Measurements from ENCODE around the gene ARID3A. TPM values are rescaled to one million over a fixed set of nuclear protein-coding genes. Genes with fewer than 3 reads are reported as not detected.

Gene ARID3A
- polyA plus RNA-seq, 6 donors from 2014 or later: 0.13 to 1.1 (median 0.59) TPM

GRCh38 chr19:1013218-1013617 lies 87.4 kb downstream of the ARID3A start:
- Mint-ChIP-seq H3K4me3 (no peak overlapping the region), H3K9me3 (no peaks in the 10 kb centered on the region), H3K36me3 (no peaks in the 10 kb centered on the region), H3K4me1 (peaks cover 20 to 22% (median 22%) of the 10 kb centered on the region in 3 donors), H3K27ac (peak overlapping the region in 1 of 6 donors; percentile 34), H3K27me3 (no peaks in the 10 kb centered on the region)
- no peak for ATAC-seq (ENCODE audit: low read depth in 2 of 2)
- DNase-seq: no peak

GRCh38 chr19:1014161-1015060 lies 88.6 kb downstream of the ARID3A start:
- Mint-ChIP-seq H3K4me1 (peaks cover 22 to 31% (median 23%) of the 10 kb centered on the region in 3 donors), H3K4me3 (no peak overlapping the region), H3K27ac (peak overlapping the region in 1 of 6 donors; percentile 50), H3K27me3 (no peaks in the 10 kb centered on the region), H3K9me3 (no peaks in the 10 kb centered on the region), H3K36me3 (no peaks in the 10 kb centered on the region)
- ATAC-seq (ENCODE audit: low read depth in 2 of 2) (no peak), DNase-seq (no peak)

- Mint-ChIP-seq H3K4me1 (peaks cover 28 to 31% (median 29%) of the 10 kb centered on the region in 3 donors), H3K27ac (no peak overlapping the region), H3K4me3 (peak overlapping the region in 1 of 8 donors; percentile 54), H3K9me3 (no peaks in the 10 kb centered on the region), H3K36me3 (no peaks in the 10 kb centered on the region), H3K27me3 (no peaks in the 10 kb centered on the region)
- no peak for ATAC-seq (ENCODE audit: low read depth in 2 of 2)
- DNase-seq: no peak
These were observed 89.4 kb downstream of the ARID3A start for GRCh38 chr19:1015061-1015781.

- H3K36me3 Mint-ChIP-seq: no peaks in the 10 kb centered on the region
- ATAC-seq (ENCODE audit: low read depth in 2 of 2) (no peak), DNase-seq (no peak)
- H3K4me3 Mint-ChIP-seq: peak overlapping the region in 5 of 8 donors; percentile 19 to 66 (median 62)
- no peaks in the 10 kb centered on the region for H3K27me3 Mint-ChIP-seq
- H3K27ac Mint-ChIP-seq: no peak overlapping the region
- H3K9me3 Mint-ChIP-seq: no peaks in the 10 kb centered on the region
- peaks cover 29 to 31% (median 31%) of the 10 kb centered on the region in 3 donors for H3K4me1 Mint-ChIP-seq
These were observed 90.2 kb downstream of the ARID3A start for GRCh38 chr19:1015782-1016646.

GRCh38 chr19:1016647-1017114 lies 90.8 kb downstream of the ARID3A start:
- H3K36me3 Mint-ChIP-seq: no peaks in the 10 kb centered on the region
- peak overlapping the region in 7 of 8 donors; percentile 29 to 66 (median 64) for H3K4me3 Mint-ChIP-seq
- H3K27ac Mint-ChIP-seq: peak overlapping the region in 5 of 6 donors; percentile 28 to 74 (median 42)
- H3K27me3 Mint-ChIP-seq: peaks cover 0 to 7% (median 0%) of the 10 kb centered on the region in 3 donors
- DNase-seq (no peak), ATAC-seq (ENCODE audit: low read depth in 2 of 2) (no peak)
- H3K4me1 Mint-ChIP-seq: peaks cover 34 to 38% (median 35%) of the 10 kb centered on the region in 3 donors
- H3K9me3 Mint-ChIP-seq: no peaks in the 10 kb centered on the region

GRCh38 chr19:1017115-1017905 lies 91.5 kb downstream of the ARID3A start:
- Mint-ChIP-seq H3K27ac (peak overlapping the region in 5 of 6 donors; percentile 28 to 74 (median 50)), H3K9me3 (no peaks in the 10 kb centered on the region), H3K4me3 (peak overlapping the region; percentile 29 to 75 (median 64)), H3K36me3 (no peaks in the 10 kb centered on the region), H3K4me1 (peaks cover 36 to 40% (median 40%) of the 10 kb centered on the region in 3 donors), H3K27me3 (peaks cover 0 to 7% (median 0%) of the 10 kb centered on the region in 3 donors)
- no peak for DNase-seq
- no peak for ATAC-seq (ENCODE audit: low read depth in 2 of 2)

- Mint-ChIP-seq H3K9me3 (no peaks in the 10 kb centered on the region), H3K4me3 (peak overlapping the region in 7 of 8 donors; percentile 22 to 91 (median 66)), H3K4me1 (peaks cover 36 to 40% (median 40%) of the 10 kb centered on the region in 3 donors), H3K27ac (peak overlapping the region in 3 of 6 donors; percentile 50 to 74 (median 71)), H3K27me3 (peaks cover 0 to 7% (median 0%) of the 10 kb centered on the region in 3 donors), H3K36me3 (no peaks in the 10 kb centered on the region)
- ATAC-seq (ENCODE audit: low read depth in 2 of 2) (no peak), DNase-seq (no peak)
These were observed 92.1 kb downstream of the ARID3A start for GRCh38 chr19:1017906-1018305.

GRCh38 chr19:1018393-1018792 lies 92.6 kb downstream of the ARID3A start:
- ATAC-seq (ENCODE audit: low read depth in 2 of 2): no peak
- peak overlapping the region; percentile 33 to 94 (median 88) for H3K4me3 Mint-ChIP-seq
- H3K9me3 Mint-ChIP-seq: no peaks in the 10 kb centered on the region
- no peaks in the 10 kb centered on the region for H3K36me3 Mint-ChIP-seq
- peak overlapping the region in 2 of 6 donors; percentile 85 to 100 for H3K27ac Mint-ChIP-seq
- peaks cover 36 to 40% (median 40%) of the 10 kb centered on the region in 3 donors for H3K4me1 Mint-ChIP-seq
- peaks cover 0 to 7% (median 0%) of the 10 kb centered on the region in 3 donors for H3K27me3 Mint-ChIP-seq
- no peak for DNase-seq

GRCh38 chr19:1018932-1019615 lies 93.2 kb downstream of the ARID3A start:
- Mint-ChIP-seq H3K27me3 (peaks cover 0 to 7% (median 0%) of the 10 kb centered on the region in 3 donors), H3K9me3 (no peaks in the 10 kb centered on the region), H3K4me1 (peaks cover 35 to 40% (median 36%) of the 10 kb centered on the region in 3 donors), H3K4me3 (peak overlapping the region; percentile 71 to 94 (median 90)), H3K36me3 (no peaks in the 10 kb centered on the region), H3K27ac (peak overlapping the region in 4 of 6 donors; percentile 11 to 100 (median 75))
- DNase-seq: no peak
- no peak for ATAC-seq (ENCODE audit: low read depth in 2 of 2)

- ATAC-seq (ENCODE audit: low read depth in 2 of 2) (no peak), DNase-seq (no peak)
- Mint-ChIP-seq H3K27me3 (peaks cover 0 to 7% (median 0%) of the 10 kb centered on the region in 3 donors), H3K4me3 (peak overlapping the region; percentile 87 to 96 (median 94)), H3K4me1 (peaks cover 32 to 38% (median 36%) of the 10 kb centered on the region in 3 donors), H3K9me3 (no peaks in the 10 kb centered on the region), H3K36me3 (no peaks in the 10 kb centered on the region), H3K27ac (peak overlapping the region in 4 of 6 donors; percentile 53 to 100 (median 97))
These were observed 93.8 kb downstream of the ARID3A start for GRCh38 chr19:1019616-1019961.

GRCh38 chr19:1019980-1020867 lies 94.4 kb downstream of the ARID3A start:
- Mint-ChIP-seq H3K4me3 (peak overlapping the region; percentile 87 to 96 (median 94)), H3K27me3 (peaks cover 0 to 7% (median 0%) of the 10 kb centered on the region in 3 donors), H3K9me3 (no peaks in the 10 kb centered on the region), H3K27ac (peak overlapping the region; percentile 53 to 100 (median 96)), H3K4me1 (peaks cover 32 to 39% (median 38%) of the 10 kb centered on the region in 3 donors), H3K36me3 (no peaks in the 10 kb centered on the region)
- ATAC-seq (ENCODE audit: low read depth in 2 of 2) (no peak), DNase-seq (no peak)
